Activated CD4-positive, alpha-beta T cell treated with anti-CD3 and anti-CD28 coated beads, Interleukin-2, amount 10 ng/mL, durations not matched to agents 7 days and 5 days (primary cell): ENCODE results near the gene LRSAM1. TPM values are rescaled to one million over a fixed set of nuclear protein-coding genes. Genes with fewer than 3 reads are reported as not detected.

Source experiments
- CTCF ChIA-PET: fragments of 350-600 bp; sonication (Branson Sonifier 250); formaldehyde crosslinking; loops from one replicate; lab custom pipeline; 2021; ENCODE audit warnings: antibody characterized with exemption; lab: Charles Lee
- POLR2A ChIA-PET: fragments of 350-600 bp; sonication (Branson Sonifier 250); formaldehyde crosslinking; loops from one replicate; lab custom pipeline; 2021; ENCODE audit warnings: antibody characterized with exemption; lab: Charles Lee
- DNase-seq: peaks from one replicate; pipeline ENCODE4 v3.0.0-alpha.2; 2020
- H3K27ac Mint-ChIP-seq: one replicate; pipeline ENCODE4 v1.8.0; 2021; ENCODE audit warnings: mild to moderate bottlenecking, moderate library complexity, mixed read lengths
- H3K27me3 Mint-ChIP-seq: one replicate; pipeline ENCODE4 v1.8.0; 2021; ENCODE audit warnings: mixed read lengths
- H3K36me3 Mint-ChIP-seq: one replicate; pipeline ENCODE4 v1.8.0; 2021; ENCODE audit warnings: low read depth, mixed read lengths
- H3K4me1 Mint-ChIP-seq: one replicate; pipeline ENCODE4 v1.8.0; 2021; ENCODE audit warnings: mixed read lengths
- H3K4me3 Mint-ChIP-seq: one replicate; pipeline ENCODE4 v1.8.0; 2021; ENCODE audit warnings: mild to moderate bottlenecking, moderate library complexity, mixed read lengths
- H3K9me3 Mint-ChIP-seq: one replicate; pipeline ENCODE4 v1.8.0; 2021; ENCODE audit warnings: mixed read lengths
- total RNA-seq, 2 experiments: library from RNA; stranded (reverse); gene quantifications; one replicate each; pipeline ENCODE4 v1.2.3, GENCODE V29; 2021

Gene LRSAM1
- total RNA-seq, 2 experiments from 2014 or later, result 13.3 to 13.6 TPM

- POLR2A ChIA-PET, result no interaction called here
- Mint-ChIP-seq H3K4me1 (peaks cover 3% of the 10 kb centered on the region), H3K36me3 (peaks cover 21% of the 10 kb centered on the region), H3K27me3 (no peaks in the 10 kb centered on the region), H3K4me3 (no peak overlapping the region), H3K9me3 (peaks cover 17% of the 10 kb centered on the region), H3K27ac (no peak overlapping the region)
- CTCF ChIA-PET, result no interaction called here
- DNase-seq, result no peak
Observed at GRCh38 chr9:127529671-127530070, 78.4 kb downstream of the LRSAM1 start.

GRCh38 chr9:127530206-127530941, 79.1 kb downstream of the LRSAM1 start:
- ChIA-PET CTCF (interaction anchor here (1.2 kb wide), 1 partner anchor 26 kb away, joined by 3 read pairs; no protein-coding TSS in a partner anchor), POLR2A (no interaction called here)
- Mint-ChIP-seq H3K27me3 (no peaks in the 10 kb centered on the region), H3K36me3 (peaks cover 14% of the 10 kb centered on the region), H3K27ac (no peak overlapping the region), H3K4me1 (peaks cover 3% of the 10 kb centered on the region), H3K4me3 (no peak overlapping the region), H3K9me3 (peaks cover 10% of the 10 kb centered on the region)
- no peak for DNase-seq

GRCh38 chr9:127531676-127532075, 80.4 kb downstream of the LRSAM1 start:
- Mint-ChIP-seq H3K36me3 (peaks cover 3% of the 10 kb centered on the region), H3K27me3 (no peaks in the 10 kb centered on the region), H3K9me3 (peaks cover under 1% of the 10 kb centered on the region), H3K27ac (no peak overlapping the region), H3K4me1 (peaks cover under 1% of the 10 kb centered on the region), H3K4me3 (no peak overlapping the region)
- no peak for DNase-seq
- POLR2A ChIA-PET, result no interaction called here
- CTCF ChIA-PET, result interaction anchor here (0.6 kb wide), 2 partner anchors 46 to 347 kb away, joined by 3 to 7 read pairs; no protein-coding TSS in a partner anchor

- CTCF ChIA-PET, result interaction anchor here (1.1 to 1.4 kb wide), 3 partner anchors 10 to 200 kb away, joined by 3 to 4 read pairs (median 4); partner anchors contain the start of gene TOR2A
- H3K27me3 Mint-ChIP-seq, result no peaks in the 10 kb centered on the region
- no peaks in the 10 kb centered on the region for H3K9me3 Mint-ChIP-seq
- no peak overlapping the region for H3K4me3 Mint-ChIP-seq
- POLR2A ChIA-PET, result no interaction called here
- peak overlapping the region; percentile 66 for H3K27ac Mint-ChIP-seq
- no peaks in the 10 kb centered on the region for H3K4me1 Mint-ChIP-seq
- no peaks in the 10 kb centered on the region for H3K36me3 Mint-ChIP-seq
- no peak for DNase-seq
Observed at GRCh38 chr9:127534250-127534906, 83.1 kb downstream of the LRSAM1 start.

GRCh38 chr9:127534931-127535330, 83.6 kb downstream of the LRSAM1 start:
- ChIA-PET CTCF (interaction anchor here (1.1 to 2.5 kb wide), 4 partner anchors 9 to 23 kb away, joined by 3 to 8 read pairs (median 4); no protein-coding TSS in a partner anchor), POLR2A (no interaction called here)
- H3K4me1 Mint-ChIP-seq, result no peaks in the 10 kb centered on the region
- H3K4me3 Mint-ChIP-seq, result no peak overlapping the region
- H3K27ac Mint-ChIP-seq, result no peak overlapping the region
- H3K9me3 Mint-ChIP-seq, result no peaks in the 10 kb centered on the region
- DNase-seq, result no peak
- no peaks in the 10 kb centered on the region for H3K36me3 Mint-ChIP-seq
- H3K27me3 Mint-ChIP-seq, result no peaks in the 10 kb centered on the region

GRCh38 chr9:127535396-127535795, 84.1 kb downstream of the LRSAM1 start:
- H3K27me3 Mint-ChIP-seq, result no peaks in the 10 kb centered on the region
- H3K27ac Mint-ChIP-seq, result no peak overlapping the region
- H3K4me1 Mint-ChIP-seq, result no peaks in the 10 kb centered on the region
- CTCF ChIA-PET, result interaction anchor here (1.1 to 2.5 kb wide), 4 partner anchors 9 to 22 kb away, joined by 3 to 8 read pairs (median 4); no protein-coding TSS in a partner anchor
- no peak overlapping the region for H3K4me3 Mint-ChIP-seq
- no peak for DNase-seq
- H3K9me3 Mint-ChIP-seq, result no peaks in the 10 kb centered on the region
- POLR2A ChIA-PET, result no interaction called here
- no peaks in the 10 kb centered on the region for H3K36me3 Mint-ChIP-seq

GRCh38 chr9:127535834-127536233, 84.5 kb downstream of the LRSAM1 start:
- H3K27ac Mint-ChIP-seq, result no peak overlapping the region
- H3K4me1 Mint-ChIP-seq, result no peaks in the 10 kb centered on the region
- DNase-seq, result no peak
- no peaks in the 10 kb centered on the region for H3K27me3 Mint-ChIP-seq
- H3K4me3 Mint-ChIP-seq, result no peak overlapping the region
- no peaks in the 10 kb centered on the region for H3K36me3 Mint-ChIP-seq
- no peaks in the 10 kb centered on the region for H3K9me3 Mint-ChIP-seq
- POLR2A ChIA-PET, result no interaction called here
- CTCF ChIA-PET, result interaction anchor here (1.1 to 2.5 kb wide), 4 partner anchors 9 to 22 kb away, joined by 3 to 8 read pairs (median 4); no protein-coding TSS in a partner anchor

- H3K4me1 Mint-ChIP-seq, result no peaks in the 10 kb centered on the region
- H3K4me3 Mint-ChIP-seq, result no peak overlapping the region
- POLR2A ChIA-PET, result no interaction called here
- no peaks in the 10 kb centered on the region for H3K9me3 Mint-ChIP-seq
- no peaks in the 10 kb centered on the region for H3K27me3 Mint-ChIP-seq
- no peak for DNase-seq
- CTCF ChIA-PET, result interaction anchor here (2.5 kb wide), 1 partner anchor 11 kb away, joined by 8 read pairs; no protein-coding TSS in a partner anchor
- no peaks in the 10 kb centered on the region for H3K36me3 Mint-ChIP-seq
- H3K27ac Mint-ChIP-seq, result no peak overlapping the region
Observed at GRCh38 chr9:127536499-127536898, 85.2 kb downstream of the LRSAM1 start.

- Mint-ChIP-seq H3K9me3 (no peaks in the 10 kb centered on the region), H3K27me3 (no peaks in the 10 kb centered on the region), H3K36me3 (no peaks in the 10 kb centered on the region), H3K27ac (no peak overlapping the region), H3K4me1 (no peaks in the 10 kb centered on the region), H3K4me3 (no peak overlapping the region)
- no peak for DNase-seq
- POLR2A ChIA-PET, result no interaction called here
- CTCF ChIA-PET, result interaction anchor here (1.0 to 2.5 kb wide), 2 partner anchors 11 to 67 kb away, joined by 3 to 8 read pairs; no protein-coding TSS in a partner anchor
Observed at GRCh38 chr9:127537014-127537413, 85.7 kb downstream of the LRSAM1 start.

- Mint-ChIP-seq H3K4me1 (no peaks in the 10 kb centered on the region), H3K9me3 (no peaks in the 10 kb centered on the region), H3K36me3 (no peaks in the 10 kb centered on the region), H3K27me3 (no peaks in the 10 kb centered on the region), H3K27ac (no peak overlapping the region), H3K4me3 (no peak overlapping the region)
- CTCF ChIA-PET, result interaction anchor here (0.6 to 1.1 kb wide), 3 partner anchors 20 to 66 kb away, joined by 3 read pairs; no protein-coding TSS in a partner anchor
- POLR2A ChIA-PET, result no interaction called here
- DNase-seq, result no peak
Observed at GRCh38 chr9:127537792-127538191, 86.5 kb downstream of the LRSAM1 start.

- Mint-ChIP-seq H3K9me3 (no peaks in the 10 kb centered on the region), H3K27me3 (no peaks in the 10 kb centered on the region), H3K36me3 (no peaks in the 10 kb centered on the region), H3K27ac (no peak overlapping the region), H3K4me1 (peaks cover 2% of the 10 kb centered on the region), H3K4me3 (no peak overlapping the region)
- POLR2A ChIA-PET, result interaction anchor here (0.5 kb wide), 1 partner anchor 29 kb away, joined by 3 read pairs; no protein-coding TSS in a partner anchor
- CTCF ChIA-PET, result interaction anchor here (0.6 to 1.1 kb wide), 3 partner anchors 10 to 53 kb away, joined by 3 to 4 read pairs (median 4); no protein-coding TSS in a partner anchor
- DNase-seq, result no peak
Observed at GRCh38 chr9:127538849-127539258, 87.5 kb downstream of the LRSAM1 start.

GRCh38 chr9:127539259-127539981, 88.1 kb downstream of the LRSAM1 start:
- POLR2A ChIA-PET, result interaction anchor here (0.5 kb wide), 1 partner anchor 29 kb away, joined by 3 read pairs; no protein-coding TSS in a partner anchor
- Mint-ChIP-seq H3K9me3 (no peaks in the 10 kb centered on the region), H3K36me3 (no peaks in the 10 kb centered on the region), H3K4me3 (no peak overlapping the region), H3K27ac (no peak overlapping the region), H3K27me3 (no peaks in the 10 kb centered on the region), H3K4me1 (peaks cover 2% of the 10 kb centered on the region)
- CTCF ChIA-PET, result interaction anchor here (0.5 to 0.8 kb wide), 3 partner anchors 11 to 68 kb away, joined by 3 to 4 read pairs (median 3); no protein-coding TSS in a partner anchor
- no peak for DNase-seq
